ENCODE measurements around the gene AFMID. TPM values are rescaled to one million over a fixed set of nuclear protein-coding genes. Genes with fewer than 3 reads are reported as not detected.

AFMID gene
- total RNA-seq, 6 donors from 2014 or later = 30.5 to 265 (median 44.2) TPM

DNA sequence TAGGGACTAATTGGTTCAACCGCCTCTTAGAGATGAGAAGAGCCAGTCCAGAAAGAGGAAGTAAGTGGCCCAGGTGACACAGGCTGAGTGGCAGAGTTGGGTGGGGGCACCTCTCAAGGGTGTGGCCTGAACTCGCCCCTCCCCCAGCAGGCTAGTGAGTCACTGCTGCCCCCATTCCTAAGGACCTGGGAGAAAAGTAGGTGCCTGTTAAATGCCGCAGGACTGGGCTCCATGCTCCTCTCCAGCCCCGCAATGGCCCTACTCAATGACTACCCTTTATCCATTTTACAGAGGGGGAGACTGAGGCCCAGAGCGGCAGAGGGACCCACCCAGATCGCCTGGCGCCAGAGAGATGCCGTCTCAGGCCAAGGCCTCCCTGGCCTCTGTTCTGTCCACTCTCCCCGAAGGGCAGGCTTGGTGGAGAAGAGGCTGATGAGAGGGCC, 52.3 kb downstream of the AFMID start:
- Histone ChIP-seq H3K9me3 (no peaks in the 10 kb centered on the region), H3K4me3 (no peak overlapping the region), H3K36me3 (no peaks in the 10 kb centered on the region), H3K4me1 (peaks cover 0 to 6% (median 0%) of the 10 kb centered on the region in 4 donors), H3K27me3 (no peaks in the 10 kb centered on the region), H3K27ac (no peak overlapping the region)
- WGBS, 2 donors = 66 to 89% methylated on average over 3 to 9 of the region's 9 CpGs
- ATAC-seq (ENCODE audit: low FRiP score in 2 of 2) (no peak), DNase-seq (no peak)
- TF ChIP-seq, protein P1, sequence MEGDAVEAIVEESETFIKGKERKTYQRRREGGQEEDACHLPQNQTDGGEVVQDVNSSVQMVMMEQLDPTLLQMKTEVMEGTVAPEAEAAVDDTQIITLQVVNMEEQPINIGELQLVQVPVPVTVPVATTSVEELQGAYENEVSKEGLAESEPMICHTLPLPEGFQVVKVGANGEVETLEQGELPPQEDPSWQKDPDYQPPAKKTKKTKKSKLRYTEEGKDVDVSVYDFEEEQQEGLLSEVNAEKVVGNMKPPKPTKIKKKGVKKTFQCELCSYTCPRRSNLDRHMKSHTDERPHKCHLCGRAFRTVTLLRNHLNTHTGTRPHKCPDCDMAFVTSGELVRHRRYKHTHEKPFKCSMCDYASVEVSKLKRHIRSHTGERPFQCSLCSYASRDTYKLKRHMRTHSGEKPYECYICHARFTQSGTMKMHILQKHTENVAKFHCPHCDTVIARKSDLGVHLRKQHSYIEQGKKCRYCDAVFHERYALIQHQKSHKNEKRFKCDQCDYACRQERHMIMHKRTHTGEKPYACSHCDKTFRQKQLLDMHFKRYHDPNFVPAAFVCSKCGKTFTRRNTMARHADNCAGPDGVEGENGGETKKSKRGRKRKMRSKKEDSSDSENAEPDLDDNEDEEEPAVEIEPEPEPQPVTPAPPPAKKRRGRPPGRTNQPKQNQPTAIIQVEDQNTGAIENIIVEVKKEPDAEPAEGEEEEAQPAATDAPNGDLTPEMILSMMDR (IDR thresholded peaks at IDR 0.05) = no peak
- TF ChIP-seq EP300 (IDR thresholded peaks at IDR 0.05) (no peak), POLR2A (IDR thresholded peaks at IDR 0.05) (no peak), POLR2AphosphoS5 (IDR thresholded peaks at IDR 0.05) (no peak)

DNA sequence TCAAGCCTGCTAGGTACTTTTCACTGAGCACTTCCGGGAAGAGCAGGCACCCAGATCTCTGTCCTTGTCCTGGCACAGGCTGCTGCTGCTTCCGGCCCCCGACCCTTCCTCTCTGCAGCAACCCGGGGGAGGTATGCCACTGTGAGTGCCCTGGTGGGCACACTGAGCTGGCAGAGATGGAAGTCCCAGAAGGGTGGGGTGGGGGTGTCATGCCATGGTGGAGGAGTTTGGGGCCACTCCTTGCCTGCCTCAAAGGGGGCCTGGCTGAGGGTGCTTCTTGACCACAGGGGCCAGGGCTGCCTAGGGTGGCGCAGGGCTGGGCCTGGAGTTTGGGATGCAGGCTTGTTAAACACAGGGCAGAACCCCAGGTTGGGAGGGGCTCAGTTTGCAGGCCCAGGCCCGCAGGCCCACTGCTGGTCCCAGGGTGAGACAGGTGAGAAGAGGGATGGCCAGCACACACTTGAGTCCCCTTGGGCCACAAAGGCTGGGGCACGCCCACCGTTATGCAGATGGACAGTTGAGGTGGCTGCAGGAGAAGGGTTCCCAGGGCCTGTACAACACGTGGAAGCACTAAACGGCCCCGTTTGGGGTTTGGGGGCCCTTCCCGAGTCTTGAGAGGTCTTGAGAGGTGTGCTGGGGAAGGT, 53.0 kb downstream of the AFMID start:
- no peak for DNase-seq
- Histone ChIP-seq H3K27me3 (no peaks in the 10 kb centered on the region), H3K27ac (no peak overlapping the region), H3K36me3 (no peaks in the 10 kb centered on the region), H3K4me3 (no peak overlapping the region), H3K4me1 (peaks cover 0 to 6% (median 0%) of the 10 kb centered on the region in 4 donors), H3K9me3 (no peaks in the 10 kb centered on the region)
- TF ChIP-seq, protein P1 (IDR thresholded peaks at IDR 0.05) = no peak
- TF ChIP-seq POLR2AphosphoS5 (IDR thresholded peaks at IDR 0.05) = no peak
- TF ChIP-seq EP300 (IDR thresholded peaks at IDR 0.05) = no peak
- no peak for TF ChIP-seq POLR2A (IDR thresholded peaks at IDR 0.05)
- no peak for ATAC-seq (ENCODE audit: low FRiP score in 2 of 2)
- 75 to 77% methylated on average over 8 to 12 of the region's 12 CpGs for WGBS, 2 donors

DNA sequence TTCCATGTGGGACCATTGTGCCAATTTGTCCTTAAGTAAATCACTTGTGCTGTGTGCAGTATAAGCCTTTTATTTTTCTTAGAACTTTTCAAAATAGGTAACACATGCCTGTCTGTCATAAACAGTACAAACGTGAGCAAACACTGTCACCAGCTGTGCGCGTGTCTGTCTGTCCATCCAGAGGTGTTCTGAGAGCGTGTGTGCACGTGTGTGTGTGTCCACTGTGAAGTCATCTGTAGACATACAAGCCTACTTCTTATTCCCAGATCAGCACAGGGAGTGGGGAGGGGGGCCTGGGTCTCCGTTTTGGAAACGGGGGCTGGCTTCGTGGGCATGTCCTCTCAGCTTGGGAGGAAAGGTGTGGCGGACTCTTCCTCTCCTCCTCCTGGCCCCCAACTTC, 53.7 kb downstream of the AFMID start:
- H3K9me3 ChIP-seq = no peaks in the 10 kb centered on the region
- ATAC-seq (ENCODE audit: low FRiP score in 2 of 2) = no peak
- no peak for DNase-seq
- no peak overlapping the region for H3K4me3 ChIP-seq
- TF ChIP-seq EP300 (IDR thresholded peaks at IDR 0.05) = no peak
- TF ChIP-seq, protein P1 (IDR thresholded peaks at IDR 0.05) = no peak
- no peak for TF ChIP-seq POLR2AphosphoS5 (IDR thresholded peaks at IDR 0.05)
- no peak for TF ChIP-seq POLR2A (IDR thresholded peaks at IDR 0.05)
- H3K4me1 ChIP-seq = peaks cover 0 to 6% (median 0%) of the 10 kb centered on the region in 4 donors
- no peaks in the 10 kb centered on the region for H3K27me3 ChIP-seq
- no peaks in the 10 kb centered on the region for H3K36me3 ChIP-seq
- whole genome bisulfite sequencing, 2 donors = 84 to 88% methylated on average over 9 of the region's 9 CpGs
- no peak overlapping the region for H3K27ac ChIP-seq

GRCh38 chr17:78241277-78242023, 54.3 kb downstream of the AFMID start:
- H3K9me3 ChIP-seq = no peaks in the 10 kb centered on the region
- no peaks in the 10 kb centered on the region for H3K27me3 ChIP-seq
- no peak for TF ChIP-seq EP300 (IDR thresholded peaks at IDR 0.05)
- TF ChIP-seq POLR2AphosphoS5 (IDR thresholded peaks at IDR 0.05) = no peak
- TF ChIP-seq, protein P1 (IDR thresholded peaks at IDR 0.05) = no peak
- TF ChIP-seq POLR2A (IDR thresholded peaks at IDR 0.05) = no peak
- H3K4me3 ChIP-seq = no peak overlapping the region
- DNase-seq (no peak), ATAC-seq (ENCODE audit: low FRiP score in 2 of 2) (no peak)
- no peaks in the 10 kb centered on the region for H3K36me3 ChIP-seq
- WGBS, 2 donors = 87 to 97% methylated on average over 8 to 13 of the region's 13 CpGs
- H3K4me1 ChIP-seq = peaks cover 0 to 6% (median 0%) of the 10 kb centered on the region in 4 donors
- no peak overlapping the region for H3K27ac ChIP-seq

Data from upper lobe of left lung (tissue), 6 donors.